ENCODE measurements around the gene SEM1. TPM values are rescaled to one million over a fixed set of nuclear protein-coding genes. Genes with fewer than 3 reads are reported as not detected.
A peak's percentile ranks its signal among the peaks of the same experiment; 100 is the strongest.

Gene SEM1
- total and polyA plus RNA-seq, 2 of the 8 experiments (the other 6 are each of a cell fraction or from before 2014, with no cell fraction given), result 20.8 to 75.3 TPM

DNA sequence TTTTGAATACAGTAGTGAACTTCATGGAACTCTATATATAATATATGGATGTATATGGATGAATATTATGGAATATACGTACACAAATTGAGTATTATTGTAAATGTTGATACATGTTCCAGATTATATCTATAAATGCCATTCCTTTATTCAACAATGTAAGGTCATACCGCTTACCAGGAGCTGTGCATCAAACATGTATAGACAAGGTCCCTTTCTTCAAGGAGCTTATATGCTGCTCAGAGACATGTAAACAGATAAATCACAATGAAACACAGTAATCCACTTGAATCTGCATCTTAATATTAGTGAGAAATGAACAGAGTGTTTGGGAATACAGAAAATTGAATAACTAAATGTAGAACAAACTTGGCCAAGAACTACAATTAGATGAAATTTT, 898 bp upstream of the SEM1 start:
- Histone ChIP-seq H3K36me3 (ENCODE audit: control insufficient read depth in 2 of 4, insufficient read depth in 4 of 4, low read length in 3 of 4) (peaks cover 0 to 8% (median 0%) of the 10 kb centered on the region in 4 experiments; a peak in 1 of 8 replicates), H3K4me3 (ENCODE audit: extremely low read depth in 1 of 4, insufficient read depth in 2 of 4, low read depth in 3 of 4, low read length in 4 of 4) (no peak overlapping the region), H2BK5ac (ENCODE audit: low read depth, low read length) (no peak overlapping the region), H3K79me2 (ENCODE audit: control insufficient read depth in 1 of 2, insufficient read depth in 2 of 2, low read length in 2 of 2) (peaks cover 0 to 36% of the 10 kb centered on the region in 2 experiments; a peak in 3 of 4 replicates), H3K18ac (ENCODE audit: extremely low read depth, low read length) (no peak overlapping the region), H4K20me1 (replicated peaks in 1 of 2; ENCODE audit: control insufficient read depth in 1 of 2, insufficient read depth in 2 of 2, low read length in 2 of 2) (peaks cover 0 to 2% of the 10 kb centered on the region in 2 experiments), H3K23me2 (ENCODE audit: low read depth, low read length) (no peaks in the 10 kb centered on the region), H3K4me1 (replicated peaks in 1 of 4; ENCODE audit: control insufficient read depth in 3 of 4, insufficient read depth in 4 of 4, low read length in 3 of 4) (peaks cover 0 to 5% (median 1%) of the 10 kb centered on the region in 4 experiments; a peak in 2 of 7 replicates), H4K5ac (ENCODE audit: insufficient read length, low read depth, low read length) (no peak overlapping the region), H3K9me3 (ENCODE audit: insufficient read depth in 2 of 2, low read depth in 1 of 2, low read length in 1 of 2) (peaks cover 8 to 26% of the 10 kb centered on the region in 2 experiments), H3K9ac (replicated peaks in 1 of 4; ENCODE audit: extremely low read depth in 1 of 4, low read depth in 3 of 4, low read length in 3 of 4) (no peak overlapping the region), H2AK5ac (ENCODE audit: low read depth, low read length) (no peak overlapping the region), H3K4me2 (ENCODE audit: insufficient read depth in 1 of 2, low read depth in 2 of 2, low read length in 2 of 2) (peak overlapping the region in 1 of 2 experiments; percentile 53; a peak in 1 of 4 replicates), H3K23ac (ENCODE audit: insufficient read length) (no peak overlapping the region), H4K91ac (replicated peaks; ENCODE audit: insufficient read length, low read length) (no peak overlapping the region), H4K8ac (ENCODE audit: extremely low read depth, insufficient read depth, low read length) (no peak overlapping the region), H3K27ac (ENCODE audit: low read depth, low read length) (no peak overlapping the region), H2BK120ac (replicated peaks; ENCODE audit: low read depth, low read length) (no peak overlapping the region), H3K14ac (ENCODE audit: insufficient read length) (no peak overlapping the region), H3K79me1 (ENCODE audit: low read depth, low read length) (no peaks in the 10 kb centered on the region), H2BK15ac (ENCODE audit: low read length) (no peak overlapping the region), H3K56ac (replicated peaks; ENCODE audit: insufficient read length, low read depth, low read length) (no peak overlapping the region), H2AFZ (ENCODE audit: low read length) (no peak overlapping the region), H2BK20ac (ENCODE audit: low read length) (no peak overlapping the region), H3K27me3 (replicated peaks in 1 of 4; ENCODE audit: control insufficient read depth in 3 of 4, extremely low read depth in 1 of 4, insufficient read depth in 3 of 4, low read length in 3 of 4) (no peaks in the 10 kb centered on the region), H3K4ac (replicated peaks; ENCODE audit: insufficient read length, low read depth, low read length) (no peak overlapping the region), H2BK12ac (ENCODE audit: low read depth, low read length) (no peak overlapping the region)
- DNase-seq (ENCODE audit: low read depth in 1 of 2, low spot score in 2 of 2), result no peak
- FAIRE-seq, result no peak
- ChIA-PET POLR2A (ENCODE audit: partially characterized antibody) (interaction anchor here (1.4 to 1.8 kb wide), 2 partner anchors 9 to 26 kb away, joined by 4 to 9 read pairs; no protein-coding TSS in a partner anchor), CTCF (ENCODE audit: partially characterized antibody) (no interaction called here)
- TF ChIP-seq SIX5 (IDR thresholded peaks at IDR 0.05; ENCODE audit: low read depth, low read length), result no peak
- no peak for TF ChIP-seq SUZ12 (IDR thresholded peaks at IDR 0.05; ENCODE audit: low read length)
- TF ChIP-seq SP4 (IDR thresholded peaks at IDR 0.05; ENCODE audit: low read length), result no peak
- no peak for TF ChIP-seq TAF1 (IDR thresholded peaks at IDR 0.05; ENCODE audit: low read depth, low read length)
- TF ChIP-seq, protein P1, sequence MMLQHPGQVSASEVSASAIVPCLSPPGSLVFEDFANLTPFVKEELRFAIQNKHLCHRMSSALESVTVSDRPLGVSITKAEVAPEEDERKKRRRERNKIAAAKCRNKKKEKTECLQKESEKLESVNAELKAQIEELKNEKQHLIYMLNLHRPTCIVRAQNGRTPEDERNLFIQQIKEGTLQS (IDR thresholded peaks at IDR 0.05; ENCODE audit: insufficient read depth, low read depth, low read length), result no peak
- TF ChIP-seq HDAC6 (IDR thresholded peaks at IDR 0.05; ENCODE audit: low read depth, low read length), result no peak
- TF ChIP-seq ASH2L (IDR thresholded peaks at IDR 0.05; ENCODE audit: low read length), result no peak
- TF ChIP-seq POLR2AphosphoS5 (IDR thresholded peaks at IDR 0.05; ENCODE audit: low read depth, low read length), result no peak
- TF ChIP-seq KDM1A (IDR thresholded peaks at IDR 0.05; ENCODE audit: borderline replicate concordance, low read length), result no peak
- no peak for TF ChIP-seq SP1 (IDR thresholded peaks at IDR 0.05; ENCODE audit: low read depth, low read length)
- TF ChIP-seq CBX5 (IDR thresholded peaks at IDR 0.05; ENCODE audit: low read depth, low read length), result no peak
- no peak for TF ChIP-seq KDM5A (IDR thresholded peaks at IDR 0.05; ENCODE audit: low read length)
- TF ChIP-seq, protein P2, sequence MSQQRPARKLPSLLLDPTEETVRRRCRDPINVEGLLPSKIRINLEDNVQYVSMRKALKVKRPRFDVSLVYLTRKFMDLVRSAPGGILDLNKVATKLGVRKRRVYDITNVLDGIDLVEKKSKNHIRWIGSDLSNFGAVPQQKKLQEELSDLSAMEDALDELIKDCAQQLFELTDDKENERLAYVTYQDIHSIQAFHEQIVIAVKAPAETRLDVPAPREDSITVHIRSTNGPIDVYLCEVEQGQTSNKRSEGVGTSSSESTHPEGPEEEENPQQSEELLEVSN (IDR thresholded peaks at IDR 0.05), result no peak
- TF ChIP-seq TEAD4 (IDR thresholded peaks at IDR 0.05; ENCODE audit: low read depth, low read length), result no peak
- no peak for TF ChIP-seq YY1 (IDR thresholded peaks at IDR 0.05; ENCODE audit: low read depth, low read length)
- 98% methylated on average over 2 of the region's 2 CpGs; no CpG with 5 or more reads in 1 of the 2 experiments for WGBS, 2 experiments (ENCODE audit: extremely low coverage in 1 of 2, insufficient coverage in 1 of 2, insufficient read length in 1 of 2, insufficient replicate concordance in 2 of 2, low coverage in 1 of 2, low lambda C conversion rate in 2 of 2, missing lambda C conversion rate in 1 of 2)
